Keratinocyte (primary cell): ENCODE measurements around the gene TULP1.

ENCODE experiments used
- EZH2 ChIP-seq: IDR thresholded peaks from one replicate; pipeline ENCODE4 v1.6.1; 2012; ENCODE audit warnings: inconsistent platforms, mild to moderate bottlenecking, low read length, moderate library complexity
- TF ChIP-seq, protein P1 (sequence below), 3 experiments: IDR thresholded peaks in 1 of 3; conservative IDR thresholded peaks in 1 of 3; optimal IDR thresholded peaks in 1 of 3; 2 replicates in 2 of 3; 3 replicates in 1 of 3; pipeline versions ENCODE3 to v1.5.1; 2011; ENCODE audit warnings: low read length in 3 of 3, mild to moderate bottlenecking in 3 of 3, moderate library complexity in 2 of 3, control low read depth in 1 of 3, inconsistent platforms in 1 of 3; ENCODE audit not compliant: insufficient read depth in 2 of 3; ENCODE audit errors: extremely low read depth in 1 of 3

GRCh38 chr6:35491558-35492257 lies 21.0 kb downstream of the TULP1 start:
- TF ChIP-seq, protein P1, sequence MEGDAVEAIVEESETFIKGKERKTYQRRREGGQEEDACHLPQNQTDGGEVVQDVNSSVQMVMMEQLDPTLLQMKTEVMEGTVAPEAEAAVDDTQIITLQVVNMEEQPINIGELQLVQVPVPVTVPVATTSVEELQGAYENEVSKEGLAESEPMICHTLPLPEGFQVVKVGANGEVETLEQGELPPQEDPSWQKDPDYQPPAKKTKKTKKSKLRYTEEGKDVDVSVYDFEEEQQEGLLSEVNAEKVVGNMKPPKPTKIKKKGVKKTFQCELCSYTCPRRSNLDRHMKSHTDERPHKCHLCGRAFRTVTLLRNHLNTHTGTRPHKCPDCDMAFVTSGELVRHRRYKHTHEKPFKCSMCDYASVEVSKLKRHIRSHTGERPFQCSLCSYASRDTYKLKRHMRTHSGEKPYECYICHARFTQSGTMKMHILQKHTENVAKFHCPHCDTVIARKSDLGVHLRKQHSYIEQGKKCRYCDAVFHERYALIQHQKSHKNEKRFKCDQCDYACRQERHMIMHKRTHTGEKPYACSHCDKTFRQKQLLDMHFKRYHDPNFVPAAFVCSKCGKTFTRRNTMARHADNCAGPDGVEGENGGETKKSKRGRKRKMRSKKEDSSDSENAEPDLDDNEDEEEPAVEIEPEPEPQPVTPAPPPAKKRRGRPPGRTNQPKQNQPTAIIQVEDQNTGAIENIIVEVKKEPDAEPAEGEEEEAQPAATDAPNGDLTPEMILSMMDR (optimal IDR thresholded peaks at IDR 0.05 in 1 of 3, IDR thresholded peaks at IDR 0.05 in 1 of 3, conservative IDR thresholded peaks at IDR 0.05 in 1 of 3; ENCODE audit: extremely low read depth in 1 of 3, insufficient read depth in 2 of 3, low read length in 3 of 3): no peak
- TF ChIP-seq EZH2: no peak
